ENCODE measurements around the gene ADAD1.
"Not testable (repeated sequence)": the region's sequence is repeated elsewhere in the genome, so short reads cannot be mapped to it uniquely, and the experiment has no call there.

The ADAD1 gene

GRCh38 chr4:122378711-122379110 is at the start of gene ADAD1:
Gene ADAD1, plus strand, starts transcription at chr4:122379011. Its CDS starts 1,059 bp downstream, at chr4:122380070.
- FAIRE-seq = no peak

GRCh38 chr4:122329876-122330565 is 48.8 kb upstream of the ADAD1 start:
- peak; percentile 31 for FAIRE-seq

GRCh38 chr4:122331195-122331594 is 47.6 kb upstream of the ADAD1 start:
- no peak for FAIRE-seq

GRCh38 chr4:122334828-122335227 is 44.0 kb upstream of the ADAD1 start:
- no peak for FAIRE-seq

- FAIRE-seq = no peak
Observed at GRCh38 chr4:122341886-122342285, 36.9 kb upstream of the ADAD1 start.

GRCh38 chr4:122346036-122346435 is 32.8 kb upstream of the ADAD1 start:
- FAIRE-seq = no peak

GRCh38 chr4:122346503-122346902 is 32.3 kb upstream of the ADAD1 start:
- no peak for FAIRE-seq

GRCh38 chr4:122356317-122356808 is 22.4 kb upstream of the ADAD1 start:
- no peak for FAIRE-seq

- FAIRE-seq = no peak
Observed at GRCh38 chr4:122360754-122361153, 18.1 kb upstream of the ADAD1 start.

GRCh38 chr4:122364700-122365404 is 14.0 kb upstream of the ADAD1 start:
- FAIRE-seq = no peak

GRCh38 chr4:122368786-122369185 is 10.0 kb upstream of the ADAD1 start:
- not testable (repeated sequence) for FAIRE-seq

GRCh38 chr4:122377352-122377751 is 1.5 kb upstream of the ADAD1 start:
- FAIRE-seq = no peak

GRCh38 chr4:122379239-122379638 is 428 bp downstream of the ADAD1 start:
- no peak for FAIRE-seq

GRCh38 chr4:122383341-122383740 is 4.5 kb downstream of the ADAD1 start:
- FAIRE-seq = no peak

- FAIRE-seq = no peak
Observed at GRCh38 chr4:122384245-122384644, 5.4 kb downstream of the ADAD1 start.

- FAIRE-seq = peak; percentile 81
Observed at GRCh38 chr4:122393276-122393675, 14.5 kb downstream of the ADAD1 start.

- FAIRE-seq = no peak
Observed at GRCh38 chr4:122403861-122404260, 25.1 kb downstream of the ADAD1 start.

- FAIRE-seq = no peak
Observed at GRCh38 chr4:122412547-122412946, 33.7 kb downstream of the ADAD1 start.

- FAIRE-seq = no peak
Observed at GRCh38 chr4:122423246-122423645, 44.4 kb downstream of the ADAD1 start.

- FAIRE-seq = no peak
Observed at GRCh38 chr4:122431351-122431750, 52.5 kb downstream of the ADAD1 start.

GRCh38 chr4:122434285-122434684 is 55.5 kb downstream of the ADAD1 start:
- FAIRE-seq = no peak

- FAIRE-seq = no peak
Observed at GRCh38 chr4:122450847-122451246, 72.0 kb downstream of the ADAD1 start.

- FAIRE-seq = no peak
Observed at GRCh38 chr4:122453384-122453995, 74.7 kb downstream of the ADAD1 start.
